ENCODE results near the gene SMTN. TPM values are rescaled to one million over a fixed set of nuclear protein-coding genes. Genes with fewer than 3 reads are reported as not detected.
"Not testable (repeated sequence)": the region's sequence is repeated elsewhere in the genome, so short reads cannot be mapped to it uniquely, and the experiment has no call there.

Gene SMTN
- total RNA-seq, 1 donor from 2014 or later = 51.7 TPM

DNA sequence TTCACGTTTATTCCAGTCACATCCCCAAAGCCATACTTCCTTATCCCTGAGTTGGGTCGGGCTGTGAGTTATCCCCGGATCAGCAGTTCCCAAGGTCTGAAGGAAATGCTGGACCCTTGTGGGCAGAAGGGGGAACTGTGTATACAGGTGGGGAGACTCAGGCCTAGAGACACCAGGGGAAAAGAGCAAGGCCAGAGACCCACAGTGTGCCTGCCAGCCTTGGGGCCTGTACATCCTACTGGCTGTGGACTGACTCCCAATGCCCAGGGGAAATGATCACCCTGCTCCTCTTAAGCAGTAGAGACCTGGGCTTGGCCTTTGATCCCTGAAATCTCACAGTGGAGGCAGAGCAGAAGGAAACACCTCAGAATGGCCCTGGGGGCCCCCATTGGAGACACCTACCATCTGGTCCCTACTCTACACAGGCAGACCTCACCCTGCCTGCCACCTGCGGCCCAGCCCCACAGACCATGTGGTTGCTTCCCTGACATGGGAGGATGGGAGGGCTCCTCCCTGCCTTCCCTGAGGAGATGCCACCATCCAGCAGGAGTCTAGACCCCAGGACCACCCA, 25.0 kb downstream of the SMTN start:
- no peak overlapping the region for H3K4me3 ChIP-seq (ENCODE audit: low read depth, low read length)
- TF ChIP-seq, protein P1, sequence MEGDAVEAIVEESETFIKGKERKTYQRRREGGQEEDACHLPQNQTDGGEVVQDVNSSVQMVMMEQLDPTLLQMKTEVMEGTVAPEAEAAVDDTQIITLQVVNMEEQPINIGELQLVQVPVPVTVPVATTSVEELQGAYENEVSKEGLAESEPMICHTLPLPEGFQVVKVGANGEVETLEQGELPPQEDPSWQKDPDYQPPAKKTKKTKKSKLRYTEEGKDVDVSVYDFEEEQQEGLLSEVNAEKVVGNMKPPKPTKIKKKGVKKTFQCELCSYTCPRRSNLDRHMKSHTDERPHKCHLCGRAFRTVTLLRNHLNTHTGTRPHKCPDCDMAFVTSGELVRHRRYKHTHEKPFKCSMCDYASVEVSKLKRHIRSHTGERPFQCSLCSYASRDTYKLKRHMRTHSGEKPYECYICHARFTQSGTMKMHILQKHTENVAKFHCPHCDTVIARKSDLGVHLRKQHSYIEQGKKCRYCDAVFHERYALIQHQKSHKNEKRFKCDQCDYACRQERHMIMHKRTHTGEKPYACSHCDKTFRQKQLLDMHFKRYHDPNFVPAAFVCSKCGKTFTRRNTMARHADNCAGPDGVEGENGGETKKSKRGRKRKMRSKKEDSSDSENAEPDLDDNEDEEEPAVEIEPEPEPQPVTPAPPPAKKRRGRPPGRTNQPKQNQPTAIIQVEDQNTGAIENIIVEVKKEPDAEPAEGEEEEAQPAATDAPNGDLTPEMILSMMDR (IDR thresholded peaks at IDR 0.05; ENCODE audit: insufficient read depth, low read length, poor library complexity, severe bottlenecking) = no peak
- no peak for DNase-seq (ENCODE audit: low read depth)
- H3K27me3 ChIP-seq (ENCODE audit: control insufficient read depth, insufficient read depth, low read length) = no peaks in the 10 kb centered on the region
- no peaks in the 10 kb centered on the region for H3K36me3 ChIP-seq (ENCODE audit: control insufficient read depth, insufficient read depth, low read length)

DNA sequence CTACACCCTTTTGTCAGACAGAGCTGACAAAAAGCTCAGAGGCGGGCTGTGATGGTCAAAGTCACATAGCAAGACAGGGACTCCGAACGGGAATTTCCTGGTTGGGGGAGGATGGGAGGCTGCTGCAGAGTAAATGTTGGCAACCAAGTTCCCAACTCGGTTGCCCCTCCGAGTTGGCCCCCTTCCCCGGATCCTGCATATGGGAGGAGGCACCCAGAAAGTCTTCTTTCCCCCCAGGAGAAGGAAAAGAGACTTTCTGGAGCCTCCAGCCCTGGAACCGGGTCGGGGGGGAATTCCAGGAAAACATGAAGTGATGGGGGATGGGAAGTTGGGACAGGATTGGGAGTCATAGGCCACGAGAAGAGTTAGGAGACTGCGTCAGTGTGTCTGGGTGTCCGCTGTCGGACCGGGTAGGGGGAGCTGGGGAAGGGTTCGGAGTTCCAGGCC, 25.6 kb downstream of the SMTN start:
- H3K4me3 ChIP-seq (ENCODE audit: low read depth, low read length) = peak overlapping the region; percentile 49
- TF ChIP-seq, protein P1 (IDR thresholded peaks at IDR 0.05; ENCODE audit: insufficient read depth, low read length, poor library complexity, severe bottlenecking) = no peak
- H3K27me3 ChIP-seq (ENCODE audit: control insufficient read depth, insufficient read depth, low read length) = no peaks in the 10 kb centered on the region
- no peaks in the 10 kb centered on the region for H3K36me3 ChIP-seq (ENCODE audit: control insufficient read depth, insufficient read depth, low read length)
- DNase-seq (ENCODE audit: low read depth) = no peak

DNA sequence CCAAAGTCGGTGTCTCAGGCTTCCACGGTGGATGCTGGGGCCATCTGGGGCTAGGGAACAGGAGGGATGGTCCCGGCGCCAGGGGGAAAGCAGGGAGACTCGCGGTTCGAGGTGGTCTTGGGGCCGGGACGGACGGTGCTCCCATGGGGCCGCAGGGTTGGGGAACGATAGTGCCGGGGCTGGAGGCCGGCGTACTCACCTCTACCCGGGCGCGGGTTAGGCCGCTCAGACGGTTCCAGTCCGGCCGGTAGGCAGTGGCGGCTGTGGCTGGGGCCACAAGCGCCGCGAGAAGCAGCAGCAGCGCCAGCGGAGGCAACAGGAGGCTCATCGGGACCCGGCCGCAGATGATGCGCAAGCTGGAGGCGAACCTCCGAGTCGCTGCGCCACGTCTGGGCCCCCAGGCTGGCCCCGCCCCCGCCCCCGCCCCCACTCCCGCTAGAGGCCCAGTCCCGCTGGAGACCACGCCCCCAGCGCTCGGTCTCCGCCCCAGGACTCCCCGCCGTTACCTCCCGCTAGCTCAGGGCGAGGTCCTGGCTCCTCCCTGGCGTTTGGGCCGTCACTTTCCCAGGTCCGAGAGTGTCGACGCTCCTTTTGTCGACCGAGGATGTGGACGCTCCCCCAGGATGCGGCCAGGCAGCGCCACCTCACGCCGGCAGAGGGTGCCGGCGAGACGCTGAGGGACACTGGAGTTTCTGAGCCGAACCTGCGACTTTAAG, 26.2 kb downstream of the SMTN start, which contains the start of gene SELENOM:
Gene SELENOM, minus strand, starts transcription at position 391 of the 716 bp plus-strand sequence. Its CDS starts 63 bp downstream, at position 328.
- peak; percentile 82 for DNase-seq (ENCODE audit: low read depth)
- Histone ChIP-seq H3K36me3 (ENCODE audit: control insufficient read depth, insufficient read depth, low read length) (no peaks in the 10 kb centered on the region), H3K4me3 (ENCODE audit: low read depth, low read length) (peak within 1 kb of the TSS; percentile 49), H3K27me3 (ENCODE audit: control insufficient read depth, insufficient read depth, low read length) (no peaks in the 10 kb centered on the region)
- TF ChIP-seq, protein P1 (IDR thresholded peaks at IDR 0.05; ENCODE audit: insufficient read depth, low read length, poor library complexity, severe bottlenecking) = peak; percentile 98

DNA sequence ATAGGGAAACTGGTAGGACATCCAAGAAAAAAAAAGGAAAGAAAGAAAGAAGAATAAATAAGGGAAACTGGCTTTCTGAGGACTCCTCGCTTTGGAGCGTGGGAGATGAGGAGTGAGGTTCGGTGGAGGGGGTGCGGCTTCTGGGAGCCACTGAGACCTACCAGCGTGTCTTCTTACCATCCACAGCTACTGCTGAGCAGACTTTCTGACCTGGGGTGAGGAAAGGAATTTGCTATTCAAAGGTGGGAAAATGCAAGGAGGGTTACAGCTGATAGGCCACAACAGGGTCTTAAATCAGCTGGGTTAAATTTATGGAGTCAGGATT, 26.7 kb downstream of the SMTN start:
- DNase-seq (ENCODE audit: low read depth) = no peak
- TF ChIP-seq, protein P1 (IDR thresholded peaks at IDR 0.05; ENCODE audit: insufficient read depth, low read length, poor library complexity, severe bottlenecking) = no peak
- Histone ChIP-seq H3K4me3 (ENCODE audit: low read depth, low read length) (peak overlapping the region; percentile 40), H3K36me3 (ENCODE audit: control insufficient read depth, insufficient read depth, low read length) (no peaks in the 10 kb centered on the region), H3K27me3 (ENCODE audit: control insufficient read depth, insufficient read depth, low read length) (no peaks in the 10 kb centered on the region)

DNA sequence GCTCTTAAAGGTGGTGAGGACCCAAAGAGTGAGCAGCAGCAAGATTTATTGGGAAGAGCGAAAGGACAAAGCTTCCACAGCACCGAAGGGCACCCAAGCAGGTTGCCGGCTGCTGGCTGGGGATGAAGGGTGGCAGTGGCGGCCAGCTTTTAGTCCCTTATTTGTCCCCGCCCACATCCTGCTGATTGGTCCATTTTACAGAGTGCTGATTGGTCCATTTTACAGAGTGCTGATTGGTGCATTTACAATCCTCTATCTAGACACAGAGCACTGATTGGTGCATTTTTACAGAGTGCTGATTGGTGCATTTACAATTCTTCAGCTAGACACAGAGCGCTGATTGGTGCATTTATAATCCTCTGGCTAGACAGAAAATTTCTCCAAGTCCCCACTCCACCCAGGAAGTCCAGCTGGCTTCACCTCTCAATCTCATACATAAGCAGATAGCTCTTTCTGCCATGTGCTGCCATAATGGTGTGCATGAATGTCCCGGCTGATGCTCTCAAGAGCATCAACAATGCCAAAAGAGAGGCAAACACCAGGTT, 31.5 kb downstream of the SMTN start:
- not testable (repeated sequence) for H3K4me3 ChIP-seq (ENCODE audit: low read depth, low read length); H3K36me3 ChIP-seq (ENCODE audit: control insufficient read depth, insufficient read depth, low read length); DNase-seq (ENCODE audit: low read depth); H3K27me3 ChIP-seq (ENCODE audit: control insufficient read depth, insufficient read depth, low read length)

DNA sequence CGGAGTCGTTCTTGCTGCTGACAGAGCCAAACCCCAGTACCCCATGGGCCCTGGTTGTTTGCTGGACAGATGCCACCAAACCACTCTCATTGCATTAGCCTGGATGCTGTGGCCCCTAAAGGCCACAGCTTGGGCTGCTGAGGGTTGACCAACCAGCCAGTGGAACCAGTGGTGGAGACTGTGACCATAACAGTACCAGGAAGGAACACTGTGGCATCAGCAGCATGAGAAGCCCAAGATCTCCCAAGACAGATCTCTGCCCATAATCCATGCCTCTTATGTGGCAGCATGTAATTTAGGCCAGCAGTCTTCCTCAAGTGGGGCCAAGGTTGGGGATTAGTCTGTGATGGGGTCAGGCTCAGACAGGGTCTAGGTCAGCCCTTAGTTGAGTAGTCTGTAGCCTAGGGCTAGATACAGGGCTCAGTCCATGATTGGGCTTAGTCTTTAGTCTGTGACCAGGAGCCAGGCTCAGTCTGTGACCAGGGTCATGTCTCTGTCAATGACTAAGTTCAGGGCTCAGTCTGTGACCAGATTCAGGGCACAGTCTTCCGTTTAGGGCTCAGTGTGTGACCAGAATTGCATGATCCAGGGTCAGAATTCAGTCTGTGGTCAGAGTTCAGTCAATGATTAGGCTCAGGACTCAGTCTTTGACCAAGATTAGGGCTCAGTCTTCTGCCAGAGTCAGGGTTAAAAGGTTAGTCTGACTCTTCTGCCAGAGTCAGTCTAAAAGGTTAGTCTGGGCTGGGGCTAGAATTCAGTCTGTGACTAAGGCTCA, 37.1 kb downstream of the SMTN start:
- Histone ChIP-seq H3K27me3 (ENCODE audit: control insufficient read depth, insufficient read depth, low read length) (no peaks in the 10 kb centered on the region), H3K4me3 (ENCODE audit: low read depth, low read length) (no peak overlapping the region), H3K36me3 (ENCODE audit: control insufficient read depth, insufficient read depth, low read length) (no peaks in the 10 kb centered on the region)
- DNase-seq (ENCODE audit: low read depth) = no peak
- TF ChIP-seq, protein P1 (IDR thresholded peaks at IDR 0.05; ENCODE audit: insufficient read depth, low read length, poor library complexity, severe bottlenecking) = no peak
